HepG2 (cell line): Measurements from ENCODE around the gene WNT16. TPM values are rescaled to one million over a fixed set of nuclear protein-coding genes. Genes with fewer than 3 reads are reported as not detected.
A peak's percentile ranks its signal among the peaks of the same experiment; 100 is the strongest.

Experiments
- ATAC-seq: fragments of 200-7000 bp; cut with Tn5 transposase; 3 replicates; pipeline ENCODE4 v1.9.1; 2020; ENCODE audit warnings: mild to moderate bottlenecking, moderate library complexity
- BruUV-seq: library from RNA; stranded (reverse); fragments of 400-500 nt; replicated peaks from 2 replicates; lab custom pipeline; 2021; lab: Mats Ljungman, UMichigan
- CTCF ChIA-PET: fragments of 300-600 bp; formaldehyde crosslinking; extraction: SDS; loops from one replicate; lab custom pipeline; 2021; ENCODE audit warnings: low total read pairs, inconsistent platforms, low intra/inter-chr PET ratio; lab: Yijun Ruan, JAX
- POLR2A ChIA-PET: fragments of 350-600 bp; sonication (Branson Sonifier 250); formaldehyde crosslinking; loops from one replicate; lab custom pipeline; 2020; ENCODE audit warnings: antibody characterized with exemption, inconsistent platforms; lab: Yijun Ruan, JAX
- DNase-seq: peaks from one replicate; pipeline ENCODE4 v3.0.0-alpha.2; 2015; ENCODE audit warnings: low spot score
- FAIRE-seq: peaks from 3 replicates; lab custom pipeline; 2011; peaks lifted over from hg19 to GRCh38; lab: Jason Lieb, UNC
- H2AFZ ChIP-seq: one replicate; pipeline ENCODE4 v1.6.1; 2011; ENCODE audit warnings: low read length, inconsistent platforms
- H3K27ac ChIP-seq: fragments of 300-600 bp; 3 replicates; pipeline ENCODE4 v1.8.0; 2011; ENCODE audit warnings: mixed run types, mild to moderate bottlenecking, mixed read lengths, low read length, inconsistent platforms; ENCODE audit not compliant: insufficient read depth; ENCODE audit errors: extremely low read length
- H3K27me3 ChIP-seq, 2 experiments: fragments of 200-600 bp in 1 of 2; 2 replicates in 1 of 2; 3 replicates in 1 of 2; pipeline versions ENCODE4 v1.6.0 to v1.8.0; 2011; ENCODE audit warnings: low read length in 2 of 2, mild to moderate bottlenecking in 2 of 2, moderate library complexity in 2 of 2, inconsistent platforms in 1 of 2; ENCODE audit not compliant: insufficient read depth in 2 of 2, control insufficient read depth in 1 of 2
- H3K36me3 ChIP-seq, 2 experiments: fragments of 200-600 bp in 1 of 2; replicated peaks in 1 of 2; 2 replicates in 1 of 2; 3 replicates in 1 of 2; pipeline versions ENCODE4 v1.5.1 to v1.8.0; 2011; ENCODE audit warnings: low read length in 2 of 2, inconsistent platforms in 1 of 2; ENCODE audit not compliant: insufficient read depth in 2 of 2, control insufficient read depth in 1 of 2
- H3K4me1 ChIP-seq: 2 replicates; pipeline ENCODE4 v1.5.1; 2012; ENCODE audit warnings: low read length, inconsistent platforms; ENCODE audit not compliant: insufficient read depth
- H3K4me2 ChIP-seq: 2 replicates; pipeline ENCODE4 v1.6.0; 2011; ENCODE audit warnings: low read depth, low read length, inconsistent platforms
- H3K4me3 ChIP-seq, 3 experiments: fragments of 200-600 bp in 1 of 3; sonication (generic), shearing (Covaris generic) in 1 of 3; replicated peaks in 1 of 3; 2 replicates each; pipeline ENCODE4 v1.5.1; 2011 to 2016; ENCODE audit warnings: low read length in 3 of 3, inconsistent platforms in 2 of 3, low read depth in 2 of 3, mild to moderate bottlenecking in 2 of 3, control low read depth in 1 of 3, mixed read lengths in 1 of 3; ENCODE audit not compliant: insufficient read depth in 1 of 3
- H3K79me2 ChIP-seq: one replicate; pipeline ENCODE4 v1.6.1; 2011; ENCODE audit warnings: low read length, inconsistent platforms; ENCODE audit not compliant: insufficient read depth
- H3K9ac ChIP-seq: 2 replicates; pipeline ENCODE4 v1.6.0; 2011; ENCODE audit warnings: mild to moderate bottlenecking, low read depth, low read length, inconsistent platforms; ENCODE audit not compliant: insufficient read depth
- H3K9me3 ChIP-seq: 2 replicates; pipeline ENCODE4 v1.5.1; 2012; ENCODE audit warnings: mild to moderate bottlenecking, low read length
- H4K20me1 ChIP-seq: 2 replicates; pipeline ENCODE4 v1.6.0; 2011; ENCODE audit warnings: inconsistent platforms, mild to moderate bottlenecking, low read length, moderate library complexity; ENCODE audit not compliant: insufficient read depth
- CBFB ChIP-seq: sonication (generic); formaldehyde crosslinking; IDR thresholded peaks from 2 replicates; pipeline ENCODE4 v1.4.0; 2020; ENCODE audit warnings: missing genetic modification reagents
- CBX2 ChIP-seq, 2 experiments: fragments of 200-600 bp in 1 of 2; sonication (generic); formaldehyde crosslinking in 1 of 2; IDR thresholded peaks; 2 replicates each; pipeline versions ENCODE4 v1.7.0 to v1.8.1; 2018 to 2022; ENCODE audit warnings: low read depth in 2 of 2, low read length in 1 of 2, mild to moderate bottlenecking in 1 of 2, missing genetic modification reagents in 1 of 2
- CCDC6 ChIP-seq: sonication (generic); formaldehyde crosslinking; IDR thresholded peaks from 2 replicates; pipeline ENCODE4 v1.8.1; 2022; ENCODE audit warnings: mild to moderate bottlenecking, missing genetic modification reagents, moderate library complexity
- ETV6 ChIP-seq: sonication (generic); formaldehyde crosslinking; conservative IDR thresholded peaks from 2 replicates; pipeline ENCODE4 v1.4.0; 2020; ENCODE audit warnings: missing genetic modification reagents
- EZH2 ChIP-seq: conservative IDR thresholded peaks from 2 replicates; pipeline ENCODE4 v1.6.1; 2012; ENCODE audit warnings: mild to moderate bottlenecking, low read depth, low read length, moderate library complexity
- KLF13 ChIP-seq: sonication (generic); formaldehyde crosslinking; IDR thresholded peaks from 2 replicates; pipeline ENCODE4 v1.4.0; 2020; ENCODE audit warnings: mild to moderate bottlenecking, missing genetic modification reagents
- NR2F6 ChIP-seq, 2 experiments: IDR thresholded peaks; 2 replicates each; pipeline ENCODE4 v1.6.1; 2016; ENCODE audit warnings: antibody characterized with exemption in 1 of 2, mild to moderate bottlenecking in 1 of 2
- PTBP1 ChIP-seq: fragments of 200-400 bp; formaldehyde crosslinking; IDR thresholded peaks from 2 replicates; pipeline ENCODE4 v1.6.1; 2018; ENCODE audit warnings: low read length, low read depth; ENCODE audit not compliant: poor library complexity, severe bottlenecking
- SMAD1 ChIP-seq: sonication (generic); formaldehyde crosslinking; IDR thresholded peaks from 2 replicates; pipeline ENCODE4 v1.4.0; 2020; ENCODE audit warnings: missing genetic modification reagents, low read depth, mild to moderate bottlenecking, borderline replicate concordance
- SOX6 ChIP-seq, 2 experiments: fragments of 450-650 bp in 1 of 2; sonication (generic) in 1 of 2; formaldehyde crosslinking in 1 of 2; IDR thresholded peaks; 2 replicates each; pipeline versions ENCODE4 v1.4.0 to v1.6.1; 2017 to 2020; ENCODE audit warnings: antibody characterized with exemption in 1 of 2, mild to moderate bottlenecking in 1 of 2, missing genetic modification reagents in 1 of 2
- TEAD2 ChIP-seq: sonication (generic); formaldehyde crosslinking; IDR thresholded peaks from 2 replicates; pipeline ENCODE4 v1.9.0; 2021; ENCODE audit warnings: missing genetic modification reagents
- ZC3H13 ChIP-seq: sonication (generic); formaldehyde crosslinking; IDR thresholded peaks from 2 replicates; pipeline ENCODE4 v1.8.1; 2023; ENCODE audit warnings: mild to moderate bottlenecking, missing genetic modification reagents, moderate library complexity
- ZNF367 ChIP-seq: sonication (generic); formaldehyde crosslinking; IDR thresholded peaks from 2 replicates; pipeline ENCODE4 v1.4.0; 2020; ENCODE audit warnings: missing genetic modification reagents, borderline replicate concordance
- ZNF557 ChIP-seq: sonication (generic); formaldehyde crosslinking; IDR thresholded peaks from 2 replicates; pipeline ENCODE4 v1.4.0; 2020; ENCODE audit warnings: missing genetic modification reagents
- ZNF614 ChIP-seq: IDR thresholded peaks from 2 replicates; pipeline ENCODE4 v1.6.1; 2018; ENCODE audit warnings: missing biosample characterization, missing genetic modification reagents, inconsistent platforms, borderline replicate concordance
- ZNF672 ChIP-seq: sonication (generic); formaldehyde crosslinking; IDR thresholded peaks from 2 replicates; pipeline ENCODE4 v1.8.1; 2022; ENCODE audit warnings: missing genetic modification reagents
- ZNF724P ChIP-seq: sonication (generic); formaldehyde crosslinking; IDR thresholded peaks from 2 replicates; pipeline ENCODE4 v1.8.0; 2022; ENCODE audit warnings: missing genetic modification reagents, borderline replicate concordance
- WGBS: methylation state at CpG from one replicate; pipeline ENCODE4 v1.1.6; 2017; ENCODE audit warnings: low lambda C conversion rate; 5-methylcytosine and 5-hydroxymethylcytosine counted together
- in situ Hi-C: cut with HindIII; loops from 2 replicates; pipeline ENCODE4 v1.10.0; 2017; ENCODE audit warnings: low pct_unique_long_range_greater_than_20kb; ENCODE audit not compliant: extremely low pct_ligation_motif_present
- intact Hi-C: fragments of 100-400 bp; cut with micrococcal nuclease; formaldehyde crosslinking; loops from one replicate; pipeline ENCODE4 v1.10.0; 2022; ENCODE audit not compliant: unreplicated experiment
- polyA plus RNA-seq, 8 experiments: library from polyadenylated mRNA; depleted of rRNA in 3 of 8; stranded (reverse) in 7 of 8; unstranded in 1 of 8; fragments of >200 nt; fragmentation: Illumina TruSeq in 4 of 8; extraction: Trizol in 4 of 8; gene quantifications; 2 replicates each; pipeline versions ENCODE4 v1.2.1 to v1.2.3, GENCODE V29; 2011 to 2016; ENCODE audit warnings: low read depth in 4 of 8, missing spikeins in 1 of 8, mixed read lengths in 1 of 8; ENCODE audit not compliant: insufficient read depth in 1 of 8
- total RNA-seq, 5 experiments: library from RNA; depleted of rRNA; stranded (reverse); fragments of >200 nt; fragmentation: Illumina TruSeq; extraction: Trizol; gene quantifications; 2 replicates each; pipeline ENCODE4 v1.2.3, GENCODE V29; 2016; ENCODE audit warnings: low read depth in 1 of 5
- TF ChIP-seq, protein P1 (sequence below): sonication (generic); formaldehyde crosslinking; IDR thresholded peaks from 2 replicates; pipeline ENCODE4 v1.4.0; 2020; ENCODE audit warnings: missing genetic modification reagents, borderline replicate concordance

WNT16 gene
- total and polyA plus RNA-seq, 2 of the 13 experiments (the other 11 are each of a cell fraction or from before 2014, with no cell fraction given): not detected

DNA sequence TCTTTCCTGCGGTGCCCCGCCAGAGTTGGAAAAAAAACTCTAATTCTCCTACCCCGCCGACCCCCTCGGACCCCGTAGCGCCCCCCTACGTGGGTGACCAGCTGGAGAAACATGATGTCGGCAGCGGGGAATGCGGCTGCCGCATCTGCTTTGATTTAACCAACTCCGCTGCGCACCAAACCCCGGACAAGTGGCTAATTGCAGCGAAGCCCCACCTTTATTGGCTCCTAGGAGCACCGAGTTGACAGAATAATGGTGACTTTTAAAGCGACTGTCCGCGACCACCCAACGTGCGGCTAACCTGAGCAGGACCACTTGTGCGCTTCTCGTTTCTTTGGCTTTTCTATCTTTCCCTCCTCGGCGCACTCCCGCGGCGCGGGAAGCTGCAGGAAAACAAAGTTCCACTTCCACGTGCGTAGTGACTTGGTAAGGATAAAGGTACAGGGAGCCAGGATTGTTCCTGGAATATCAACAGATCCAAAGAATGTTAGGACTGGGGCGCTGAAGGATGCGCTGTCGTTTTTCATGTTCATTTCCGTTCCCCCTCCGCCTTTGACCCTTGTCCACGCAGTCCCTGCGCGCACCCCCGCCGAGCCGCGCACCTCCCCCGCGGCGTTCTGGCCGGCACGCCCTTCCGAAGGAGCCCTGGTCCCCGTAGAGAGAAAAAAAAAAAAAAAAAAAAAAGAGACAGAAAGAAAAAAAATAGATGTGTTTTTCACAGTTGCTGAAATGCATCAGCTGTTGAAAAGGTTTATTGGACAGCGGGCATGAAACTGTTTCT, 1.4 kb downstream of the WNT16 start:
- Histone ChIP-seq H3K27me3 (peaks cover 3 to 52% of the 10 kb centered on the region in 2 experiments; a peak in 3 of 5 replicates), H4K20me1 (no peaks in the 10 kb centered on the region), H3K9me3 (no peaks in the 10 kb centered on the region), H3K79me2 (no peaks in the 10 kb centered on the region), H3K4me3 (peak overlapping the region in 2 of 3 experiments; percentile 16 to 36; a peak in 1 of 6 replicates), H2AFZ (no peak overlapping the region), H3K9ac (no peak overlapping the region), H3K4me2 (peak overlapping the region; percentile 46), H3K4me1 (peaks cover 4% of the 10 kb centered on the region; the same call in 1 of the 2 replicates), H3K27ac (no peak overlapping the region), H3K36me3 (no peaks in the 10 kb centered on the region)
- POLR2A ChIA-PET: no interaction called here
- FAIRE-seq (no peak), ATAC-seq (peak; percentile 55), DNase-seq (no peak)
- BruUV-seq: no TSS peak
- 4% methylated on average over 35 of the region's 52 CpGs for WGBS
- in situ Hi-C loops (no loop called here), intact Hi-C loops (no loop called here)
- TF ChIP-seq ZNF367 (CRISPR knock-in tag): no peak
- TF ChIP-seq ZNF672 (CRISPR knock-in tag): no peak
- TF ChIP-seq CBX2 (IDR thresholded peaks at IDR 0.05; ENCODE audit: low read depth, low read length): peak; percentile 86
- TF ChIP-seq CBX2 (CRISPR knock-in tag; IDR thresholded peaks at IDR 0.05; ENCODE audit: low read depth): no peak
- TF ChIP-seq EZH2: peak; percentile 67
- no peak for TF ChIP-seq CBFB (CRISPR knock-in tag)
- TF ChIP-seq ZNF557: no peak
- TF ChIP-seq ETV6: no peak
- TF ChIP-seq SMAD1 (CRISPR knock-in tag): no peak
- CTCF ChIA-PET: no interaction called here

DNA sequence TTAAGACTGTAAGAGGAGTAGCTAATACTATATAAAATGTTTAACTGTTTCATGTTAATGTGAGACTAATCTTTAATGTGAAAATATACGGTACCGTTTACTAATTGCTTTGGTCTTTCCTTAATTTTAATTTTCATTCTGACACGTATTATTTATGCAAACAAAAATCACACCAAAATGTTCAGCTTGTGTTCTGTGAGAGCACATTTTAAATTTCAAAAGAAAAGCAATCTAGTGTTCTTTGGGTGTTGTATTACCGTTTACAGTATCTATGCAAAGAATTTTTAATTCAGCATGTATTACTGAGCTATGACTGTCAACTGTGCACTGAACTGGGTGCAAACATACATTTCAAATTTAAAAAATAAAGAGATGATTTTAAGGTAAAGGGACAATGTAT, 2.2 kb downstream of the WNT16 start:
- Histone ChIP-seq H3K27ac (no peak overlapping the region), H3K4me3 (no peak overlapping the region), H4K20me1 (no peaks in the 10 kb centered on the region), H2AFZ (no peak overlapping the region), H3K4me2 (no peak overlapping the region), H3K27me3 (peaks cover 3 to 56% of the 10 kb centered on the region in 2 experiments; a peak in 3 of 5 replicates), H3K79me2 (no peaks in the 10 kb centered on the region), H3K36me3 (no peaks in the 10 kb centered on the region), H3K9ac (no peak overlapping the region), H3K4me1 (peaks cover 4% of the 10 kb centered on the region; the same call in 1 of the 2 replicates), H3K9me3 (no peaks in the 10 kb centered on the region)
- no TSS peak for BruUV-seq
- ChIA-PET CTCF (no interaction called here), POLR2A (no interaction called here)
- no peak for FAIRE-seq
- in situ Hi-C loops (no loop called here), intact Hi-C loops (no loop called here)
- no peak for DNase-seq
- WGBS: 47% methylated on average over 4 of the region's 4 CpGs
- no peak for ATAC-seq
- TF ChIP-seq CCDC6 (CRISPR knock-in tag) (no peak), NR2F6 (IDR thresholded peaks at IDR 0.05) (no peak), NR2F6 (CRISPR knock-in tag; IDR thresholded peaks at IDR 0.05) (no peak), ZNF724P (CRISPR knock-in tag) (no peak), PTBP1 (no peak), ZNF614 (CRISPR knock-in tag) (no peak), ZC3H13 (CRISPR knock-in tag) (no peak), TEAD2 (CRISPR knock-in tag) (no peak), KLF13 (CRISPR knock-in tag) (no peak), SOX6 (IDR thresholded peaks at IDR 0.05) (no peak), SOX6 (CRISPR knock-in tag; IDR thresholded peaks at IDR 0.05) (no peak)
- TF ChIP-seq, protein P1, sequence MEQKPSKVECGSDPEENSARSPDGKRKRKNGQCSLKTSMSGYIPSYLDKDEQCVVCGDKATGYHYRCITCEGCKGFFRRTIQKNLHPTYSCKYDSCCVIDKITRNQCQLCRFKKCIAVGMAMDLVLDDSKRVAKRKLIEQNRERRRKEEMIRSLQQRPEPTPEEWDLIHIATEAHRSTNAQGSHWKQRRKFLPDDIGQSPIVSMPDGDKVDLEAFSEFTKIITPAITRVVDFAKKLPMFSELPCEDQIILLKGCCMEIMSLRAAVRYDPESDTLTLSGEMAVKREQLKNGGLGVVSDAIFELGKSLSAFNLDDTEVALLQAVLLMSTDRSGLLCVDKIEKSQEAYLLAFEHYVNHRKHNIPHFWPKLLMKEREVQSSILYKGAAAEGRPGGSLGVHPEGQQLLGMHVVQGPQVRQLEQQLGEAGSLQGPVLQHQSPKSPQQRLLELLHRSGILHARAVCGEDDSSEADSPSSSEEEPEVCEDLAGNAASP (CRISPR knock-in tag): no peak
